Vagina (tissue), 2 donors: ENCODE results near the gene IFT20. TPM values are rescaled to one million over a fixed set of nuclear protein-coding genes. Genes with fewer than 3 reads are reported as not detected.

Experiments used
- DNase-seq, 2 donors: peaks; one replicate each; pipeline ENCODE4 v3.0.0-alpha.2; 2017; ENCODE audit errors: extremely low spot score in 2 of 2
- H3K27ac ChIP-seq: fragments of 200-600 bp; sonication (generic); one replicate; pipeline ENCODE4 v1.5.1; 2019
- H3K27me3 ChIP-seq: fragments of 200-600 bp; sonication (generic); one replicate; pipeline ENCODE4 v1.5.1; 2019
- H3K36me3 ChIP-seq, 2 donors: fragments of 200-600 bp; sonication (generic); one replicate each; pipeline ENCODE4 v1.5.1; 2017 to 2019
- H3K4me1 ChIP-seq: fragments of 200-600 bp; sonication (generic); one replicate; pipeline ENCODE4 v1.5.1; 2019
- H3K4me3 ChIP-seq, 2 donors: fragments of 200-600 bp; sonication (generic); 1 replicate in 1 of 2; 2 replicates in 1 of 2; pipeline ENCODE4 v1.5.1; 2016 to 2019
- H3K9me3 ChIP-seq: fragments of 200-600 bp; sonication (generic); one replicate; pipeline ENCODE4 v1.5.1; 2019
- CTCF ChIP-seq, 3 experiments: fragments of 450-650 bp in 2 of 3; fragments of 200-600 bp in 1 of 3; sonication (generic) in 1 of 3; IDR thresholded peaks; one replicate each; pipeline ENCODE4 v1.5.1; 2017 to 2019; ENCODE audit warnings: antibody characterized with exemption in 3 of 3, mild to moderate bottlenecking in 2 of 3, moderate library complexity in 2 of 3
- POLR2A ChIP-seq, 2 donors: fragments of 450-650 bp; IDR thresholded peaks; one replicate each; pipeline ENCODE4 v1.6.1; 2017; ENCODE audit warnings: antibody characterized with exemption in 2 of 2, mild to moderate bottlenecking in 2 of 2, moderate library complexity in 2 of 2
- POLR2AphosphoS5 ChIP-seq, 2 donors: sonication (generic); formaldehyde crosslinking; IDR thresholded peaks; one replicate each; pipeline ENCODE4 v1.9.0; 2017; ENCODE audit warnings: antibody characterized with exemption in 2 of 2, mild to moderate bottlenecking in 2 of 2, low read depth in 1 of 2; ENCODE audit not compliant: insufficient read depth in 1 of 2
- intact Hi-C: fragments of 100-400 bp; cut with DNase I; formaldehyde crosslinking; loops from one replicate; pipeline ENCODE4 v1.15.1; 2023
- total RNA-seq: library from RNA; depleted of rRNA; stranded (reverse); fragments of >200 nt; gene quantifications from one replicate; pipeline ENCODE4 v1.2.3, GENCODE V29; 2016

The IFT20 gene
- total RNA-seq, 1 donor from 2014 or later, result 42.5 TPM

GRCh38 chr17:28379814-28380801 lies 44.8 kb upstream of the IFT20 start:
- H3K4me1 ChIP-seq, result peaks cover 19% of the 10 kb centered on the region
- no peak for DNase-seq
- no peak overlapping the region for H3K4me3 ChIP-seq
- no peaks in the 10 kb centered on the region for H3K9me3 ChIP-seq
- H3K27me3 ChIP-seq, result no peaks in the 10 kb centered on the region
- H3K36me3 ChIP-seq, result no peaks in the 10 kb centered on the region
- H3K27ac ChIP-seq, result no peak overlapping the region
- intact Hi-C loops, result no loop called here
- TF ChIP-seq POLR2AphosphoS5 (IDR thresholded peaks at IDR 0.05; ENCODE audit: insufficient read depth in 1 of 2, low read depth in 1 of 2) (no peak), POLR2A (IDR thresholded peaks at IDR 0.05) (no peak), CTCF (IDR thresholded peaks at IDR 0.05) (no peak)

GRCh38 chr17:28372945-28373274 lies 37.6 kb upstream of the IFT20 start:
- no peak for DNase-seq
- Histone ChIP-seq H3K36me3 (no peaks in the 10 kb centered on the region), H3K9me3 (no peaks in the 10 kb centered on the region), H3K4me1 (peaks cover 17% of the 10 kb centered on the region), H3K4me3 (peak overlapping the region; percentile 50 to 72), H3K27me3 (no peaks in the 10 kb centered on the region), H3K27ac (no peak overlapping the region)
- intact Hi-C loops, result no loop called here
- TF ChIP-seq CTCF (IDR thresholded peaks at IDR 0.05) (no peak), POLR2AphosphoS5 (IDR thresholded peaks at IDR 0.05; ENCODE audit: insufficient read depth in 1 of 2, low read depth in 1 of 2) (no peak), POLR2A (IDR thresholded peaks at IDR 0.05) (no peak)

- peak overlapping the region; percentile 71 for H3K27ac ChIP-seq
- H3K27me3 ChIP-seq, result no peaks in the 10 kb centered on the region
- peak overlapping the region; percentile 50 to 72 for H3K4me3 ChIP-seq
- no peak for DNase-seq
- H3K36me3 ChIP-seq, result no peaks in the 10 kb centered on the region
- H3K9me3 ChIP-seq, result no peaks in the 10 kb centered on the region
- TF ChIP-seq POLR2AphosphoS5 (IDR thresholded peaks at IDR 0.05; ENCODE audit: insufficient read depth in 1 of 2, low read depth in 1 of 2), result no peak
- TF ChIP-seq POLR2A (IDR thresholded peaks at IDR 0.05), result no peak
- TF ChIP-seq CTCF (IDR thresholded peaks at IDR 0.05), result no peak
- intact Hi-C loops, result no loop called here
- H3K4me1 ChIP-seq, result peaks cover 17% of the 10 kb centered on the region
Measured at GRCh38 chr17:28372203-28372944, 37.1 kb upstream of the IFT20 start.

GRCh38 chr17:28371245-28372202 lies 36.3 kb upstream of the IFT20 start, which contains the start of gene SARM1:
Gene SARM1, plus strand, starts transcription at chr17:28371694. Its CDS starts 339 bp downstream, at chr17:28372033.
- H3K27me3 ChIP-seq, result no peaks in the 10 kb centered on the region
- intact Hi-C loops, result no loop called here
- DNase-seq, result no peak
- no peaks in the 10 kb centered on the region for H3K9me3 ChIP-seq
- peak within 1 kb of the TSS; percentile 71 for H3K27ac ChIP-seq
- TF ChIP-seq CTCF (IDR thresholded peaks at IDR 0.05) (no peak), POLR2AphosphoS5 (IDR thresholded peaks at IDR 0.05; ENCODE audit: insufficient read depth in 1 of 2, low read depth in 1 of 2) (peak in 1 of 2 donors; percentile 52), POLR2A (IDR thresholded peaks at IDR 0.05) (no peak)
- H3K4me1 ChIP-seq, result peaks cover 17% of the 10 kb centered on the region
- H3K4me3 ChIP-seq, result peak within 1 kb of the TSS; percentile 50 to 72
- no peaks in the 10 kb centered on the region for H3K36me3 ChIP-seq
